GM19099 (cell line): ENCODE results near the gene CCDC124.

Experiments used
- POLR2A ChIP-seq: IDR thresholded peaks from 3 replicates; pipeline ENCODE4 v1.6.1; 2011; ENCODE audit warnings: low read depth; ENCODE audit not compliant: insufficient read length; ENCODE audit errors: extremely low read depth

Gene CCDC124

GRCh38 chr19:17948931-17949930 is 16.4 kb downstream of the CCDC124 start:
- no peak for TF ChIP-seq POLR2A

DNA sequence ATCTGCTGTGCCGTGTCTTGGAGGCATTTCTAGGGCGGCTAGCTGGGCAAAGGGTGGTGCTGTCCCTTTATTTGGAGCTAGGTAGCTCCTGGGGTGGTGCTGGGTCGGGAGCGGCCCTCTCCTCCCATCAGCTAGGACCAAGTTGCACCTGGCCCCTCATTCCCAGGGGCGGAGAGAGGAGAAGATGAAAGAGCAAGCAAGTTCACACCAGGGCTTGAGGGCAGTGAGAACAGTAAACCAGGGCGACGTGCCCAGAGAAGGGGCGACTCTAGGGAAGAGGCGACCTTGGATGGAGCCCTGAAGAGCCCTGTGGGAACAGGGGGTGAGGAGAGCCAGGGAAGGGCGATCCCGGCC is 17.1 kb downstream of the CCDC124 start:
- TF ChIP-seq POLR2A, result no peak

DNA sequence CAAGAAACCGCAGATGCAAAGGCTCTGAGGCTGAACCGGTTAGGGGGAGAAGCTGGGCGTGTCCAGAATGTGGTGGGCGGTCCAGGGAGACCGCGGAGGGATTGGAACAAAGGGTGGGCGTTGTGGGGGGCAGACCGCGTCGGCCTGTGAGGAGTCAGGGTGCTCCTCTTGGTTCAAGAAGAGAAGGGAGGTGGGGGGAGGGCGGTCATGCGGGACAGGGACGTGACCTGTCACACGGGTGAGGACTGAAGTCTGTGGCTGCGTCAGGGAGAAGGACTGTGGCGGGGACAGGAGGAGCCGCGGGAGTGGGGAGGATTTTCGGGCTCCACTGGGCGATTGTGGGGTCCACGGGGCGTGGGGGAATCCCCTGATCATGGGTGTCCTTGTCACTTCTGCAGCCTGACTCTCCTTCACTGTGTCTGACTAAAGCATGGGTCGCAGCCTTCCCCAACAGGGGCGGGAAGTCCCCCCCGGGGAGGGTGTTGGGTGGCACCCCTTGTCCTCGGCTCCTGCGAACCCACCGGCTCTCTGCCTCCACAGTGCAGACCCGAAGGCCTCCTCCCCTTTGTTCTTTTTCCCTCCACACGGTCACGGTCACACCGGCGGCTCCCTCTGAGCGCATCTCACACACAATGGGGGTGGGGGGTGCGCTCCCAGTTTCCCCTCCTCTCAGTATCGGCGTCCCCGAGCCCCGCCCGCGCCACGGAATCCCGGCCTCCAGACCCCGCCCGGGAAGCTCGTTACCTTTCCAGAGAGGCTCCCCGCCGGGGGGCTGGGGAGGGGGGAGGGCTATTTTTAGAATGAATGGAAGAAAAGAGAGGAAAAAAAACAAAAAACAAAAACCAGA is 17.7 kb downstream of the CCDC124 start:
- no peak for TF ChIP-seq POLR2A

DNA sequence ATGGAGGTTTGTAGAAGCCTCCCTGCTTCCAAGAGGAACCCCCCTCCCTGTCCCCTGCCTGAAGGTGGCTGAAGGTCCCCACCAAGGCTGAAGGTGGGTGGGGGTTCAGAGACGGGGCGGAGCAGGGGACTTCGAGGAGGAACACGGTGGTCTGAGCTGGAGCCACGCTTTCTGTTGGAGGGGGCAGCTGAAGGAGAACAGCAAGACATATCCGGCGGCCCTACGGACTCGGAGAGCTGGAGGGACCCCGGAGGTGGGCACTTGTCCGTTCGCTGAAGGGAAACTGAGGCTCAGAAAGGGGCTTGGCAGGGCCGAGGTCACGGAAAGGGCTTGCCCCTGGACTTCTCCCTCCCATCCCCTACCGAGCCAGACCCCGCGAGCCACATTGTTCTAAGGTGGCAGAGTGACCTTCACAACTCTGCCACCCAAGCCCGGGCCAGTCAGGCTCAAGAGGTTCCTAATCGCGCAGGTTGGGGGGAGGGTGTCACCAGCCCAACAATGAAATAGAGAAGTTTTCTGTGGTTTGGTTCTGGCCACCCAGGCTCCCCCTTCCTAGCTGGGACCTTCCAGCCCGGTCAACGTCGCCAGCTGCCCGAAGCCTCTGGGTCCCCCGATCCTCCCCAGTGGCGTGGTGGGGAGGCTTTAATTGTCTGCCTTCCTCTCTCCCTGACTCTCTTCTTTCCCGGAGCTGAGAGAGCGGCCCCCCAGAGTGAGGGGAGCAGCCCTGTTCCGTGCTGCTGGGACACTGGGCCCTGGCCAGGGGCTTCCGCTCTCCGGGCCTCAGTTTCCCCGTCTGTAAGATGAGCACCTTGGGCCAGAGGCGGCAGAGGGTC is 18.6 kb downstream of the CCDC124 start:
- TF ChIP-seq POLR2A, result no peak

- no peak for TF ChIP-seq POLR2A
These were observed 19.5 kb downstream of the CCDC124 start for GRCh38 chr19:17951990-17952976.

- no peak for TF ChIP-seq POLR2A
These were observed 20.5 kb downstream of the CCDC124 start for GRCh38 chr19:17953316-17953801.

DNA sequence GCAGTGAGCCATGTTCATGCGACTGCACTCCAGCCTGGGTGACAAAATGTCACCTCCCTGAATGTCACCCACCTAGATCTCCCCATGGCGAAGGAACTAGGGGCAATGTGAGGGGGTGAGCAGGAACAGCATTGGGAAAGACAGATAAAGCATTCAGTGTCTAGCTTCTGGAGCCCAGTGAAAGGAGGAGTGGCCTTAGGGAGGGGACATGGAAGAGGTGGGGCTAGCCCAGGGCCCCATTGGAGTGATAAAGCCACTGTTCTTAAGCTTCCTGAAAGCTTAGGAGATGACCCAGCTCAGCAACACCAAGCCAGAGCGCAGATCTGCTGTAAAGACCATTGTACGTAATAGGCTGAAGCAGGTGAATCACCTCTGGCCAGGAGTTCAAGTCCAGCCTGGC is 21.1 kb downstream of the CCDC124 start:
- no peak for TF ChIP-seq POLR2A

DNA sequence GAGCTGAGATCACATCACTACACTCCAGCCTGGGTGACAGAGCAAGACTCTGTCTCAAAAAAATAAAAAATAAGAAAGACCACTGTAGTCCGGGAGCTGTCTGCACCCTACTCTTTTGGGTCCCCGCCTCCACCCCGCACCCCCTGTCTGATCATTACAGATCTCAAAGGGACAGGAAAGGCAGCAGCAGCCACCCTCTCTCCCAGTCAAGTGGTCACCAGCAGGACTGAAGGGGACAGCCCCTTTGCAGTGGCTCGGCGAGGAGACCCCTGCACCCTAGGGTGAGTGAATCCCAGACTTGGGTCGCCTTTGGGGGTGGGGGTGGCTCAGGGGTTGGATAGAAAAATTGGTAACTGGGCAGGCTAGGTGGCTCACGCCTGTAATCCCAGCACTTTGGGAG is 21.6 kb downstream of the CCDC124 start:
- TF ChIP-seq POLR2A, result no peak

DNA sequence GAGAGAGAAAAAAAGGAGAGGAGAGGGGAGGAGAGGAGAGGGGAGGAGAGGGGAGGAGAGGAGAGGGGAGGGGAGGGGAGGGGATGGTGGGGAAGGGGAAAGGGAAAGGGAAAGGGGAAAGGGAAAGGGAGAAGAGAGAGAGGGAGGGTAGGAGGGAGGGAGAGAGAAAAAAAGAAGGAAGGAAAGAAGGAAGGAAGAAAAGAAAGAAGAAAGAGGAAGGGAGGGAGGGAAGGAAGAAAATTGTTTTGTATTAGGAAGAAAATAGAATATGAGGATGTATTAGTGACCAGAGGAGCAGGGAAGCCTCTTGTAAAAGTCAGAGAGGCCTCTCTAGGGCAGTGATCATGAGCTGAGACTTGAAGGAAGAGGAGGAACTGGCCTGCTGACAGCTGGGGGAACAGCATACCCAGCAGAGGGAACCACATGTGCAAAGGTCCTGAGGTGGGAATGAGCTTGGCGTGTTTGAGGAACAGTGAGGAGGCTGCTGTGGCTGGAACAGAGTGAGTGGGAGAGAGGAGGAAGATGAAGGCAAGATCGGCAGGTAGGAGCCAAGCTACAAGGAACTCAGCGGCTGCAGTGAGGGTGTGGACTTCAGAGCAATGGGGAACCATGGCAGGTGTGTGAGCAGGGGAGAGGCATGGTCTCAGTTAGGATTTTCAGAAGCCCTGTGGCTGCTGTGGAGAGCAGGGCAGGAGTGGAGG is 24.5 kb downstream of the CCDC124 start:
- no peak for TF ChIP-seq POLR2A

GRCh38 chr19:17957885-17958284 is 25.1 kb downstream of the CCDC124 start:
- TF ChIP-seq POLR2A, result no peak

- no peak for TF ChIP-seq POLR2A
These were observed 31.3 kb downstream of the CCDC124 start for GRCh38 chr19:17963936-17964691.
